Measurements from ENCODE around the gene PCDHGC5.

DNA sequence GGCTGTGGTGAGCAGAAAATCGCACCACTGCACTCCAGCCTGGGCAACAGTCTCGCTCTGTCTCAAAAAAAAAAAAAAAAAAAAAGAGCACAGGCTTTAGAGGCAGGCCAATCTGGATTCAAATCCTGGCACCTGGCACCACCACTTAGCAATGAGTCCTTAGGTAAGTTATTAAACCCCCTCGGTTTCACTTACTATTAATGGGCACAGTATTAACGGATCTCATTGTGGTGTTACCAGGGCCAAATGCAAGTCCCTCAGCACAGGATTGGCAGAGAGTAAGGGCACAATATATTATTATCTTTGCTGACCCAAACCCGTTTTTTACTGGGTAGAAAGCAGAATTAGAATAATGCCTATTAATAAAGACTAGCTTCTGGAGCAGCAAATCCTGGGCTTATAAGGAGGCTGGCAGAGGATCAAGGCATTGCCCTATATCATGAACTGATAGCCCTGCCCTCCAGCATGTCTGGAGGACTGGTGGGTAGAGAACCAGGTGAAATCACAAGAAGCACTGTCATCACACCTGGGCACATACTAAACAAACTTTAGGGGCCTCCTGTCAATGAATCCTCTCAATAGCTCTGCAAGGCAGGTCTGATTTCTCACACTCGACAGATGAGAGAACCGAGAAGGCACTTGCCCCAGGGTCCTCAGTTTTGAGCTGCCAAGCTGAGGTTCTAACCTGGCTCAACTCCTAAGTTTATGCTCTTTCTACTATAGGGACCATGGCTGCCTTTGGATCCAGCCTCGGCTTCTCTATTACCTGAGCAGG, 17.7 kb downstream of the PCDHGC5 start:
- TF ChIP-seq POLR2A (IDR thresholded peaks at IDR 0.05) = no peak
- TF ChIP-seq, protein P1, sequence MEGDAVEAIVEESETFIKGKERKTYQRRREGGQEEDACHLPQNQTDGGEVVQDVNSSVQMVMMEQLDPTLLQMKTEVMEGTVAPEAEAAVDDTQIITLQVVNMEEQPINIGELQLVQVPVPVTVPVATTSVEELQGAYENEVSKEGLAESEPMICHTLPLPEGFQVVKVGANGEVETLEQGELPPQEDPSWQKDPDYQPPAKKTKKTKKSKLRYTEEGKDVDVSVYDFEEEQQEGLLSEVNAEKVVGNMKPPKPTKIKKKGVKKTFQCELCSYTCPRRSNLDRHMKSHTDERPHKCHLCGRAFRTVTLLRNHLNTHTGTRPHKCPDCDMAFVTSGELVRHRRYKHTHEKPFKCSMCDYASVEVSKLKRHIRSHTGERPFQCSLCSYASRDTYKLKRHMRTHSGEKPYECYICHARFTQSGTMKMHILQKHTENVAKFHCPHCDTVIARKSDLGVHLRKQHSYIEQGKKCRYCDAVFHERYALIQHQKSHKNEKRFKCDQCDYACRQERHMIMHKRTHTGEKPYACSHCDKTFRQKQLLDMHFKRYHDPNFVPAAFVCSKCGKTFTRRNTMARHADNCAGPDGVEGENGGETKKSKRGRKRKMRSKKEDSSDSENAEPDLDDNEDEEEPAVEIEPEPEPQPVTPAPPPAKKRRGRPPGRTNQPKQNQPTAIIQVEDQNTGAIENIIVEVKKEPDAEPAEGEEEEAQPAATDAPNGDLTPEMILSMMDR (IDR thresholded peaks at IDR 0.05) = no peak
